Measurements from ENCODE around the gene KIF5C.

DNA sequence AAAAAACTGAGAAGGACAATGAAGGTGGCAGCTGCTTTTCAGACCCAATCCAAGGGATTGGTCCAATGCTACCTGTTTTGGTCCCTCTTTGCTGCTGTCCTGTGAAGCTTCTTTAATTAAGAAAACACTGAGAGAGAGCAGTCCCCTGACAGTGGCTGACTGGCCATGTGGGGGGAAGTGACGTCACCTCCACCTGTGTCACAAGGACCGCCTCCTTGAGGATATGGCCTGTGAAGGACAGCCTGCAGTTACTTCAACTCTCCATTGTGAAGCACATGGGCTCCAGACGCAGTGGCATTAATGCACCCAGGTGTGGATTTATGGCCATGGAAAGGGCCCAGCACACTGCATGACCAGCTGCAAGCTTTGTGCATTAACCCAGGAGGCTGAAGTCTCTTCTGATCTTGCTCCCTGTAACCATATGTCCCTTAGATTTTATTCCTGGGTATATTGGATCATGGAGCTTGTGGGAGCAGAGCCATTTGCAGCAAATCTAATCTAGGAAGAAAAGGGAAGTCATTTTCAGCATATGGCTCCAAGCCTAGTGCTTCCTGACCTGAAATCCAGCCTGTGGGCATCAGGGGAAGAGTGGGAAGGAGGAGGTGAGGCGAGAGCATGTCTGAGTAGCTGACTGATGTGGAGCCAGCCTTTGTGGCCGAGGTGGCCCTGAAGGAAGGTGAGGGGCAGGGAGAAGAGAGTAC, 32.2 kb downstream of the KIF5C start:
- TF ChIP-seq, protein P1, sequence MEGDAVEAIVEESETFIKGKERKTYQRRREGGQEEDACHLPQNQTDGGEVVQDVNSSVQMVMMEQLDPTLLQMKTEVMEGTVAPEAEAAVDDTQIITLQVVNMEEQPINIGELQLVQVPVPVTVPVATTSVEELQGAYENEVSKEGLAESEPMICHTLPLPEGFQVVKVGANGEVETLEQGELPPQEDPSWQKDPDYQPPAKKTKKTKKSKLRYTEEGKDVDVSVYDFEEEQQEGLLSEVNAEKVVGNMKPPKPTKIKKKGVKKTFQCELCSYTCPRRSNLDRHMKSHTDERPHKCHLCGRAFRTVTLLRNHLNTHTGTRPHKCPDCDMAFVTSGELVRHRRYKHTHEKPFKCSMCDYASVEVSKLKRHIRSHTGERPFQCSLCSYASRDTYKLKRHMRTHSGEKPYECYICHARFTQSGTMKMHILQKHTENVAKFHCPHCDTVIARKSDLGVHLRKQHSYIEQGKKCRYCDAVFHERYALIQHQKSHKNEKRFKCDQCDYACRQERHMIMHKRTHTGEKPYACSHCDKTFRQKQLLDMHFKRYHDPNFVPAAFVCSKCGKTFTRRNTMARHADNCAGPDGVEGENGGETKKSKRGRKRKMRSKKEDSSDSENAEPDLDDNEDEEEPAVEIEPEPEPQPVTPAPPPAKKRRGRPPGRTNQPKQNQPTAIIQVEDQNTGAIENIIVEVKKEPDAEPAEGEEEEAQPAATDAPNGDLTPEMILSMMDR (IDR thresholded peaks at IDR 0.05), result no peak
- TF ChIP-seq EP300 (IDR thresholded peaks at IDR 0.05), result no peak

Measured in stomach (tissue), 4 donors.